CD4-positive, alpha-beta memory T cell (primary cell): Measurements from ENCODE around the gene TDRD7. TPM values are rescaled to one million over a fixed set of nuclear protein-coding genes. Genes with fewer than 3 reads are reported as not detected.

ENCODE experiments used
- CTCF ChIA-PET: fragments of 350-600 bp; sonication (Branson Sonifier 250); formaldehyde crosslinking; loops from one replicate; lab custom pipeline; 2021; ENCODE audit warnings: inconsistent platforms; ENCODE audit not compliant: partially characterized antibody; lab: Charles Lee
- POLR2A ChIA-PET: fragments of 350-600 bp; sonication (Branson Sonifier 250); formaldehyde crosslinking; loops from one replicate; lab custom pipeline; 2021; ENCODE audit not compliant: partially characterized antibody; lab: Charles Lee
- DNase-seq, 5 donors: peaks; one replicate each; pipeline versions ENCODE4 v3.0.0 to v3.0.0-alpha.2; 2020 to 2022; ENCODE audit warnings: mixed read lengths in 1 of 5
- H3K27ac ChIP-seq: one replicate; pipeline ENCODE4 v1.7.0; 2013; ENCODE audit warnings: low read depth, low read length
- H3K27me3 ChIP-seq: 2 replicates; pipeline ENCODE4 v1.7.0; 2013; ENCODE audit warnings: mild to moderate bottlenecking, low read length, moderate library complexity; ENCODE audit not compliant: insufficient read depth
- H3K36me3 ChIP-seq: 2 replicates; pipeline ENCODE4 v1.7.0; 2013; ENCODE audit warnings: mild to moderate bottlenecking, low read length, moderate library complexity; ENCODE audit not compliant: insufficient read depth
- H3K4me1 ChIP-seq: 2 replicates; pipeline ENCODE4 v1.7.0; 2013; ENCODE audit warnings: mild to moderate bottlenecking, low read length, moderate library complexity; ENCODE audit not compliant: insufficient read depth
- H3K4me3 ChIP-seq, 2 donors: one replicate each; pipeline ENCODE4 v1.7.0; 2013; ENCODE audit warnings: low read length in 2 of 2, mild to moderate bottlenecking in 1 of 2
- H3K9me3 ChIP-seq, 2 donors: one replicate each; pipeline ENCODE4 v1.7.0; 2013; ENCODE audit warnings: low read length in 2 of 2, control low read depth in 1 of 2; ENCODE audit not compliant: control insufficient read depth in 1 of 2
- H3K27ac Mint-ChIP-seq, 7 donors: one replicate each; pipeline ENCODE4 v1.8.0; 2020 to 2021; ENCODE audit warnings: mixed read lengths in 7 of 7, mild to moderate bottlenecking in 6 of 7, inconsistent platforms in 3 of 7, moderate library complexity in 3 of 7
- H3K27me3 Mint-ChIP-seq, 2 donors: one replicate each; pipeline ENCODE4 v1.8.0; 2020 to 2021; ENCODE audit warnings: mixed read lengths in 2 of 2
- H3K36me3 Mint-ChIP-seq, 2 donors: one replicate each; pipeline ENCODE4 v1.8.0; 2020 to 2021; ENCODE audit warnings: mixed read lengths in 2 of 2, inconsistent platforms in 1 of 2, mild to moderate bottlenecking in 1 of 2
- H3K4me1 Mint-ChIP-seq, 4 donors: one replicate each; pipeline ENCODE4 v1.8.0; 2020 to 2021; ENCODE audit warnings: mixed read lengths in 4 of 4, mild to moderate bottlenecking in 1 of 4
- H3K4me3 Mint-ChIP-seq, 8 donors: one replicate each; pipeline ENCODE4 v1.8.0; 2020 to 2021; ENCODE audit warnings: mixed read lengths in 8 of 8, mild to moderate bottlenecking in 7 of 8, moderate library complexity in 6 of 8, inconsistent platforms in 3 of 8
- H3K9me3 Mint-ChIP-seq, 8 donors: one replicate each; pipeline ENCODE4 v1.8.0; 2020 to 2021; ENCODE audit warnings: mixed read lengths in 8 of 8, mild to moderate bottlenecking in 5 of 8, inconsistent platforms in 3 of 8, moderate library complexity in 1 of 8
- intact Hi-C: fragments of 100-400 bp; cut with micrococcal nuclease; formaldehyde crosslinking; loops from one replicate; pipeline ENCODE4 v1.15.1; 2023
- polyA plus RNA-seq, 2 donors: library from polyadenylated mRNA; unstranded; fragments of 300-500 nt; fragmentation: Illumina TruSeq; gene quantifications; one replicate each; pipeline ENCODE4 v1.2.3, GENCODE V29; 2021
- total RNA-seq, 2 experiments: library from RNA; stranded (reverse); gene quantifications; one replicate each; pipeline ENCODE4 v1.2.3, GENCODE V29; 2021

The TDRD7 gene
- total and polyA plus RNA-seq, 4 experiments from 2014 or later: 5.6 to 13.6 (median 11.4) TPM

DNA sequence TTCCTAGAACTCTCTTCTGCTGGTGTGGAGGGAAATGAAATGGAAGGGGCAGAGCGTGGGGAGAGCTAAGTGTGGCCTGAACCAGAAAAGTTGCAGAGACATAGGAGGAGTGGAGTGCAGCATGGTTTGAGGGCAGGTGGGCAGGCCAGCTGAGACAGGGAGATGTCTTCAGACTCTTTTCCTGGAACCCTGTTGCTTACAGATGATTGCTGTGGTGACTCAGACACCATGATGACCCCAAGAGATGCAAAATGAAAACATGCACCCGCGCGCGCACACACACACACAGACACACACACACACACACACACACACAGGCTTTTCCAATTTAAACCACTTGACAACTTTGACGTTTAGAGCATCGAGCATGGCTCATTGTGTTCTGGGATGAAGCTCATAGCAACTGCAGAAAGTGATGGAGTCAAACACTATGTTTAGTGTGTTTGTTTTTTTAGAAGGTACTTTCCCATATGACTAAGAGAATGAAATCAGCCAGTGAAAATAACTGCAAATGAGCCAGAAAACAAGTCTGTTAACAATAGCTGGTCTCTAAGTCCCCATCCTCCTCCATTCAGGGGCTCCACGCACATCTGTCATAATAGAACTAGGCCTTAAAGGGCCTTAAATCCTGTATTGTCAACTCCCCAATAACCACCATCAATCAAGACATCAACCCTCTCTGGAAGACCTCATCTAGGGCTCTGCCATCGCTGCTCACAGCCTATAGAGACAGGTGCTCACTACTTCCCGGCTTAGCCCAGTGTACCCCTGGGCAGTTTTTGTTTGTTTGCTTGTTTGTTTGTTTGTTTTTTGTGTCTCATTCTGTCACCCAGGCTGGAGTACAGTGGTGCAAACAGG is 99.1 kb downstream of the TDRD7 start:
- Mint-ChIP-seq H3K4me3 (no peak overlapping the region), H3K4me1 (no peaks in the 10 kb centered on the region), H3K27me3 (peaks cover 2 to 10% of the 10 kb centered on the region in 2 donors), H3K9me3 (no peaks in the 10 kb centered on the region), H3K27ac (no peak overlapping the region), H3K36me3 (no peaks in the 10 kb centered on the region)
- no peak for DNase-seq
- Histone ChIP-seq H3K27ac (no peak overlapping the region), H3K4me1 (no peaks in the 10 kb centered on the region), H3K9me3 (no peaks in the 10 kb centered on the region), H3K36me3 (no peaks in the 10 kb centered on the region), H3K4me3 (no peak overlapping the region), H3K27me3 (no peaks in the 10 kb centered on the region)
- ChIA-PET POLR2A (interaction anchor here (0.9 kb wide), 1 partner anchor 9 kb away, joined by 3 read pairs; no protein-coding TSS in a partner anchor), CTCF (interaction anchor here (2.1 kb wide), 1 partner anchor 88 kb away, joined by 8 read pairs; no protein-coding TSS in a partner anchor)
- intact Hi-C loops: no loop called here

DNA sequence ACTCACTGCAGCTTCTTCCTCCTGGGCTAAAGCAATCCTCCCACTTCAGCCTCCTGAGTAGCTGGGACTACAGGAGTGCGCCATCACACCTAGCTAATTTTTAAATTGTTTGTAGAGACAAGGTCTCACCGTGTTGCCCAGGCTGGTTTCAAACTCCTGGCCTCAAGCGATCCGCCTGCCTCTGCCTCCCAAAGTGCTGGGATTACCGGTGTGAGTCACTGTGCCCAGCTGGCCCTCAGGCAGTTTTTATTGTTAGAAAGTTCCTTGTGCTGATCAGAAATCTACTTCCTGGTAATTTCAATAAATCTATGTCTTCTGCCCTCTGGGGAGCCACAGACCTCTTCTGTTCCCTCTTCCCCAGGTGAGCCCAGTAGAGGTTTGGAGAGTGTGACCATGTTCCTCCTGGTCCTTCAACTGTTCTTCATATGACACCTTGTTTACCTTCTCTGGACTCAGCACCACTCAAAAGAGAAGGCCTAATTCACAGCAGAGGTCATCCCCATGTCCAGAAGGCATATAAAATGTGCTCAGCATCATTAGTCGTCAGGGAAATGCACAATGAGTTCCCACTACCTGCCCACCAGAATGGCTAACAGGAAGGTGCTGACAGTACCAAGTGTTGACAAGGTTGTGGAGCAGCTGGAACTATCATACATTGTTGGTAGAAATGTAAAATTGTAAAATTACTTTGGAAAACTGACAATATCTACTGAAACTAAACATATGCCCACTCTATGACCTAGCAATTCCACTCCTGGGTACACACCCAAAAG is 99.9 kb downstream of the TDRD7 start:
- Mint-ChIP-seq H3K27ac (no peak overlapping the region), H3K36me3 (no peaks in the 10 kb centered on the region), H3K9me3 (no peaks in the 10 kb centered on the region), H3K27me3 (peaks cover 5 to 14% of the 10 kb centered on the region in 2 donors), H3K4me3 (no peak overlapping the region), H3K4me1 (no peaks in the 10 kb centered on the region)
- Histone ChIP-seq H3K4me1 (no peaks in the 10 kb centered on the region), H3K27me3 (no peaks in the 10 kb centered on the region), H3K27ac (no peak overlapping the region), H3K9me3 (no peaks in the 10 kb centered on the region), H3K36me3 (no peaks in the 10 kb centered on the region), H3K4me3 (no peak overlapping the region)
- DNase-seq: no peak
- intact Hi-C loops: no loop called here
- ChIA-PET CTCF (no interaction called here), POLR2A (interaction anchor here (0.9 kb wide), 1 partner anchor 10 kb away, joined by 3 read pairs; no protein-coding TSS in a partner anchor)

DNA sequence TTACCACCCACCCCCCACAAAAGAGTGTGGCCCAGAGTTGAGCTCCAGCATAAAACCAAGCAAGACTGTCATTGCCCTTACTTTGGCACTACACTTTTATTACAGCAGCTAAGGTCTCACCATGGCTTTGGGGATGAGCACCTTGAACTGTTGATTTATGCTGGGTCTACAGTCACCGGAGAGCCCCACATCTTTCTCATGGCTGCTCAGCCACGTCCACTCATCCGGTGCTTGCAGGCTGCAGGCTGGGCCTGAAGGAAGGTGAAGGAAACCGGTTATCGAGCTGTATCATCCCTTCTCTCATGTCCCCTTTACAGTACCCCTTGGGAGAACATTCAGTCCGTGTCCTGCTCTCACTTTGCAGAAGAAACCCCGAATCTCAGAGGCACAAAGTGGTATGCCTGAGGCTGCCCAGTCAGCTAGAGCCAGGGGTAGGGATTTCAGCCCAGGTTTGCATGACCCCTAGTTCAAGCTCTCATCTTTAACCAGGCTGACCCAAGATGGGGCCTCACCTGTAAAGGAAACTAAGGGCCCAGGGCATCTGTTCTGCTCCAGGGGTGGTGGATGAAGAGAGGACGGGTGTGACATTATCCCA is 101.2 kb downstream of the TDRD7 start:
- Mint-ChIP-seq H3K36me3 (no peaks in the 10 kb centered on the region), H3K27me3 (peaks cover 11 to 16% of the 10 kb centered on the region in 2 donors), H3K4me1 (no peaks in the 10 kb centered on the region), H3K9me3 (no peaks in the 10 kb centered on the region), H3K4me3 (no peak overlapping the region), H3K27ac (no peak overlapping the region)
- Histone ChIP-seq H3K9me3 (no peaks in the 10 kb centered on the region), H3K4me1 (no peaks in the 10 kb centered on the region), H3K36me3 (no peaks in the 10 kb centered on the region), H3K27me3 (no peaks in the 10 kb centered on the region), H3K4me3 (no peak overlapping the region), H3K27ac (no peak overlapping the region)
- POLR2A ChIA-PET: no interaction called here
- CTCF ChIA-PET: no interaction called here
- no peak for DNase-seq
- intact Hi-C loops: no loop called here

- Mint-ChIP-seq H3K36me3 (no peaks in the 10 kb centered on the region), H3K4me3 (no peak overlapping the region), H3K9me3 (no peaks in the 10 kb centered on the region), H3K27me3 (peaks cover 16 to 23% of the 10 kb centered on the region in 2 donors), H3K27ac (no peak overlapping the region), H3K4me1 (peaks cover 0 to 4% (median 0%) of the 10 kb centered on the region in 4 donors)
- no peaks in the 10 kb centered on the region for H3K9me3 ChIP-seq
- no peaks in the 10 kb centered on the region for H3K36me3 ChIP-seq
- H3K27ac ChIP-seq: no peak overlapping the region
- POLR2A ChIA-PET: no interaction called here
- no peaks in the 10 kb centered on the region for H3K4me1 ChIP-seq
- intact Hi-C loops: no loop called here
- CTCF ChIA-PET: no interaction called here
- DNase-seq: no peak
- no peak overlapping the region for H3K4me3 ChIP-seq
- H3K27me3 ChIP-seq: no peaks in the 10 kb centered on the region
Observed at GRCh38 chr9:97514531-97514930, 102.6 kb downstream of the TDRD7 start.

GRCh38 chr9:97515662-97516061 is 103.8 kb downstream of the TDRD7 start:
- Histone ChIP-seq H3K4me3 (no peak overlapping the region), H3K4me1 (no peaks in the 10 kb centered on the region), H3K27me3 (no peaks in the 10 kb centered on the region), H3K27ac (no peak overlapping the region), H3K36me3 (no peaks in the 10 kb centered on the region), H3K9me3 (no peaks in the 10 kb centered on the region)
- CTCF ChIA-PET: no interaction called here
- DNase-seq: no peak
- H3K27me3 Mint-ChIP-seq: peaks cover 17 to 26% of the 10 kb centered on the region in 2 donors
- POLR2A ChIA-PET: no interaction called here
- intact Hi-C loops: no loop called here
- no peak overlapping the region for H3K27ac Mint-ChIP-seq
- peaks cover 0 to 6% (median 0%) of the 10 kb centered on the region in 4 donors for H3K4me1 Mint-ChIP-seq
- H3K9me3 Mint-ChIP-seq: no peaks in the 10 kb centered on the region
- no peak overlapping the region for H3K4me3 Mint-ChIP-seq
- no peaks in the 10 kb centered on the region for H3K36me3 Mint-ChIP-seq

DNA sequence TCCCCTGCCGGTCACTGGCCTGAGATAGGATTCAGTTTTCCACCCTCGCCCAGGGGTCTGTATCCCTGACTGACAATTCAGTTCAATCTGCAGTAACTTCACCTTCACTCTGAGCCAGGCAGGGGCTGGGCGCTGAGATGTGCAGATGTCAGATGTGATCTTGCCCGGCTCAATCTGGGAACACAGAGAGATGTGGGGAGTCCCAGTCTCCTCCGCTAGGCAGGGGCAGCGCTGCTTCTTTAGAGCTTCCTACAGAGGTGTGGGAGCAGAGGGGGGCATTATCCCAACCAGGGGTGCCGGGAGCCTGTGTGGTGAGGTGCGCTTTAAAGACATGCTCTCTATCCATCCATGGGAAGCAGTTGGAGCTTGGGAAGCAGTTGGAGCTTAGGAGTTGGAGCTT is 104.2 kb downstream of the TDRD7 start:
- peaks cover 17 to 27% of the 10 kb centered on the region in 2 donors for H3K27me3 Mint-ChIP-seq
- intact Hi-C loops: no loop called here

More for the DNA sequence above, 104.2 kb downstream of the TDRD7 start:
- Histone ChIP-seq H3K27ac (no peak overlapping the region), H3K4me3 (no peak overlapping the region), H3K4me1 (no peaks in the 10 kb centered on the region), H3K36me3 (no peaks in the 10 kb centered on the region), H3K9me3 (no peaks in the 10 kb centered on the region), H3K27me3 (no peaks in the 10 kb centered on the region)
- H3K36me3 Mint-ChIP-seq: no peaks in the 10 kb centered on the region
- DNase-seq: no peak
- peaks cover 0 to 6% (median 0%) of the 10 kb centered on the region in 4 donors for H3K4me1 Mint-ChIP-seq
- H3K4me3 Mint-ChIP-seq: no peak overlapping the region
- ChIA-PET CTCF (interaction anchor here (1.6 kb wide), 1 partner anchor 82 kb away, joined by 5 read pairs; no protein-coding TSS in a partner anchor), POLR2A (no interaction called here)
- no peaks in the 10 kb centered on the region for H3K9me3 Mint-ChIP-seq
- H3K27ac Mint-ChIP-seq: no peak overlapping the region
